Esophagus muscularis mucosa (tissue), 4 donors: ENCODE data around the gene TMEM135. TPM values are rescaled to one million over a fixed set of nuclear protein-coding genes. Genes with fewer than 3 reads are reported as not detected.

Experiments used
- DNase-seq: peaks from one replicate; pipeline ENCODE4 v3.0.0-alpha.2; 2017; ENCODE audit errors: extremely low spot score
- H3K27ac ChIP-seq, 4 donors: fragments of 200-600 bp; sonication (generic); replicated peaks in 1 of 4; 1 replicate in 3 of 4; 2 replicates in 1 of 4; pipeline ENCODE4 v1.5.1; 2016 to 2019; ENCODE audit warnings: mild to moderate bottlenecking in 1 of 4
- H3K27me3 ChIP-seq, 4 donors: fragments of 200-600 bp; sonication (generic); one replicate each; pipeline versions ENCODE4 v1.5.1 to v1.6.0; 2016 to 2019
- H3K36me3 ChIP-seq, 4 donors: fragments of 200-600 bp; sonication (generic); one replicate each; pipeline ENCODE4 v1.5.1; 2016 to 2019
- H3K4me1 ChIP-seq, 4 donors: fragments of 200-600 bp; sonication (generic); one replicate each; pipeline ENCODE4 v1.5.1; 2016 to 2019
- H3K4me3 ChIP-seq, 4 donors: fragments of 200-600 bp; sonication (generic); 1 replicate in 2 of 4; 2 replicates in 2 of 4; pipeline ENCODE4 v1.5.1; 2016 to 2019; ENCODE audit warnings: mild to moderate bottlenecking in 4 of 4, moderate library complexity in 1 of 4
- H3K9me3 ChIP-seq, 4 donors: fragments of 200-600 bp; sonication (generic); 1 replicate in 3 of 4; 2 replicates in 1 of 4; pipeline ENCODE4 v1.5.1; 2016 to 2019
- CTCF ChIP-seq, 3 experiments: fragments of 200-600 bp in 2 of 3; fragments of 450-650 bp in 1 of 3; sonication (generic) in 2 of 3; IDR thresholded peaks; one replicate each; pipeline ENCODE4 v1.5.1; 2017 to 2019; ENCODE audit warnings: antibody characterized with exemption in 3 of 3, mild to moderate bottlenecking in 2 of 3, moderate library complexity in 1 of 3
- EP300 ChIP-seq: sonication (generic); formaldehyde crosslinking; IDR thresholded peaks from one replicate; pipeline ENCODE4 v1.6.1; 2017; ENCODE audit warnings: antibody characterized with exemption
- POLR2A ChIP-seq: fragments of 450-650 bp; IDR thresholded peaks from one replicate; pipeline ENCODE4 v1.6.1; 2017; ENCODE audit warnings: antibody characterized with exemption, moderate library complexity, mild to moderate bottlenecking, low read depth
- POLR2AphosphoS5 ChIP-seq, 2 donors: sonication (generic); formaldehyde crosslinking; IDR thresholded peaks; one replicate each; pipeline ENCODE4 v1.6.1; 2017; ENCODE audit warnings: antibody characterized with exemption in 2 of 2
- WGBS: methylation state at CpG from one replicate; pipeline ENCODE4 v1.1.5; 2018; 5-methylcytosine and 5-hydroxymethylcytosine counted together
- intact Hi-C: fragments of 100-400 bp; cut with DNase I; formaldehyde crosslinking; loops from one replicate; pipeline ENCODE4 v1.15.1; 2023
- total RNA-seq, 4 donors: library from RNA; depleted of rRNA; stranded (reverse); fragments of >200 nt; gene quantifications; one replicate each; pipeline versions ENCODE4 v1.1.0 to v1.2.1, GENCODE V29; 2016

The TMEM135 gene
- total RNA-seq, 4 donors from 2014 or later = 11.6 to 19.5 (median 14.9) TPM

GRCh38 chr11:87012089-87012488 lies 25.6 kb upstream of the TMEM135 start:
- no peak for DNase-seq
- TF ChIP-seq EP300 = no peak
- no peak for TF ChIP-seq CTCF (IDR thresholded peaks at IDR 0.05)
- TF ChIP-seq POLR2AphosphoS5 (IDR thresholded peaks at IDR 0.05) = no peak
- no peak for TF ChIP-seq POLR2A
- Histone ChIP-seq H3K4me3 (no peak overlapping the region), H3K9me3 (no peaks in the 10 kb centered on the region), H3K27ac (no peak overlapping the region), H3K27me3 (no peaks in the 10 kb centered on the region), H3K4me1 (peaks cover 0 to 9% (median 7%) of the 10 kb centered on the region in 4 donors), H3K36me3 (no peaks in the 10 kb centered on the region)
- intact Hi-C loops = no loop called here
- 86% methylated on average over 1 of the region's 1 CpG for WGBS

- no peak overlapping the region for H3K4me3 ChIP-seq
- no peak for TF ChIP-seq POLR2AphosphoS5 (IDR thresholded peaks at IDR 0.05)
- DNase-seq = no peak
- H3K27me3 ChIP-seq = no peaks in the 10 kb centered on the region
- no peak overlapping the region for H3K27ac ChIP-seq
- H3K9me3 ChIP-seq = no peaks in the 10 kb centered on the region
- no peaks in the 10 kb centered on the region for H3K36me3 ChIP-seq
- intact Hi-C loops = no loop called here
- 53% methylated on average over 1 of the region's 1 CpG for WGBS
- peaks cover 0 to 9% (median 7%) of the 10 kb centered on the region in 4 donors for H3K4me1 ChIP-seq
These were observed 25.1 kb upstream of the TMEM135 start for GRCh38 chr11:87012673-87013072.

GRCh38 chr11:87013912-87014825 lies 23.6 kb upstream of the TMEM135 start:
- Histone ChIP-seq H3K27me3 (no peaks in the 10 kb centered on the region), H3K4me3 (no peak overlapping the region), H3K36me3 (no peaks in the 10 kb centered on the region), H3K9me3 (no peaks in the 10 kb centered on the region), H3K4me1 (peaks cover 0 to 9% (median 7%) of the 10 kb centered on the region in 4 donors), H3K27ac (no peak overlapping the region)
- TF ChIP-seq POLR2A (no peak), CTCF (IDR thresholded peaks at IDR 0.05) (no peak), POLR2AphosphoS5 (IDR thresholded peaks at IDR 0.05) (no peak), EP300 (no peak)
- 55% methylated on average over 5 of the region's 5 CpGs for WGBS
- no peak for DNase-seq
- intact Hi-C loops = no loop called here

- Histone ChIP-seq H3K36me3 (no peaks in the 10 kb centered on the region), H3K27me3 (no peaks in the 10 kb centered on the region), H3K27ac (no peak overlapping the region), H3K9me3 (no peaks in the 10 kb centered on the region), H3K4me1 (peaks cover 4 to 15% (median 10%) of the 10 kb centered on the region in 4 donors), H3K4me3 (no peak overlapping the region)
- WGBS = 95% methylated on average over 10 of the region's 10 CpGs
- intact Hi-C loops = no loop called here
- TF ChIP-seq EP300 = no peak
- TF ChIP-seq POLR2A = no peak
- no peak for TF ChIP-seq CTCF (IDR thresholded peaks at IDR 0.05)
- no peak for TF ChIP-seq POLR2AphosphoS5 (IDR thresholded peaks at IDR 0.05)
- no peak for DNase-seq
These were observed 22.1 kb upstream of the TMEM135 start for GRCh38 chr11:87015645-87016044.

- DNase-seq = no peak
- TF ChIP-seq EP300 (no peak), CTCF (IDR thresholded peaks at IDR 0.05) (no peak), POLR2AphosphoS5 (IDR thresholded peaks at IDR 0.05) (no peak), POLR2A (no peak)
- Histone ChIP-seq H3K36me3 (no peaks in the 10 kb centered on the region), H3K4me3 (no peak overlapping the region), H3K9me3 (no peaks in the 10 kb centered on the region), H3K27me3 (no peaks in the 10 kb centered on the region), H3K4me1 (peaks cover 0 to 7% (median 5%) of the 10 kb centered on the region in 4 donors), H3K27ac (no peak overlapping the region)
- intact Hi-C loops = no loop called here
- 61% methylated on average over 1 of the region's 1 CpG for WGBS
These were observed 18.0 kb upstream of the TMEM135 start for GRCh38 chr11:87019613-87020271.
